ENCODE data around the gene IL17C.

The IL17C gene

DNA sequence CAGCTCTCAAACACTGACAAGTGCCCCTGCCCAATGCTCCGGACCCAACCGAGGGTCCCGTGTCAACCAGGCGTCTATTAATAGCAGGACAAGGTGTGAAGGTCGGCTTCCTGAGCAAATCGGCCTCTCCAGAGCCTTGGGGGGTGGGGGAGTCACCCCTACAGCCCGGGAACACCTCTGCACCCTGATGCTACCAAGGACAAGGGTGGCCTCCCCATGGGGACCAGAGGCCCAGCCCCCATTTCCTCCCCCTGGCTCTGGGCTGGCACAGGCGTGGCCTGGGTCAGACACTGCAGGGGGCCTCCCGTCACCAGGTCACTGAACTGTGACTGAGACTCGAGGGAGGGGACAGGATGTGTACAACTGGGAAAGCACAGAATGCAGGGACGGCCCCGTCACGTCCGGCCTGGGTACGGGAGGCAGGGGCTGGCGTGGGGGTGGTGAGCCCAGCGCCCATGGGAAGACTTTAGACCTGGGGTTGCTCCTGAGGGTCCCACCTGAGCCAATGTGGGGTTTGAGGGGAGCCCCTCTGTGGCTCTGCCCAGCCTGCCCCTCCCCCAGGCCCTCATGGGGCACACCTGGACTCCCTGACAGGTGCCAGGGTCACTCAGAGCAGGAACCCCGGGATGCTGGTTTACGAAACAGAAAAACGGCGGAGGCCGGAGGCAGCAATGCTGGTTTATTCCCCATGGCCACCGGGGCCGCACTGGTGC, 13.1 kb downstream of the IL17C start:
- Histone ChIP-seq H3K4me3 (peak overlapping the region; percentile 99), H3K27ac (peak overlapping the region in 1 of 2 donors; percentile 89)
- TF ChIP-seq, protein P1, sequence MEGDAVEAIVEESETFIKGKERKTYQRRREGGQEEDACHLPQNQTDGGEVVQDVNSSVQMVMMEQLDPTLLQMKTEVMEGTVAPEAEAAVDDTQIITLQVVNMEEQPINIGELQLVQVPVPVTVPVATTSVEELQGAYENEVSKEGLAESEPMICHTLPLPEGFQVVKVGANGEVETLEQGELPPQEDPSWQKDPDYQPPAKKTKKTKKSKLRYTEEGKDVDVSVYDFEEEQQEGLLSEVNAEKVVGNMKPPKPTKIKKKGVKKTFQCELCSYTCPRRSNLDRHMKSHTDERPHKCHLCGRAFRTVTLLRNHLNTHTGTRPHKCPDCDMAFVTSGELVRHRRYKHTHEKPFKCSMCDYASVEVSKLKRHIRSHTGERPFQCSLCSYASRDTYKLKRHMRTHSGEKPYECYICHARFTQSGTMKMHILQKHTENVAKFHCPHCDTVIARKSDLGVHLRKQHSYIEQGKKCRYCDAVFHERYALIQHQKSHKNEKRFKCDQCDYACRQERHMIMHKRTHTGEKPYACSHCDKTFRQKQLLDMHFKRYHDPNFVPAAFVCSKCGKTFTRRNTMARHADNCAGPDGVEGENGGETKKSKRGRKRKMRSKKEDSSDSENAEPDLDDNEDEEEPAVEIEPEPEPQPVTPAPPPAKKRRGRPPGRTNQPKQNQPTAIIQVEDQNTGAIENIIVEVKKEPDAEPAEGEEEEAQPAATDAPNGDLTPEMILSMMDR (IDR thresholded peaks at IDR 0.05): no peak
- no peak for DNase-seq (ENCODE audit: low spot score)

DNA sequence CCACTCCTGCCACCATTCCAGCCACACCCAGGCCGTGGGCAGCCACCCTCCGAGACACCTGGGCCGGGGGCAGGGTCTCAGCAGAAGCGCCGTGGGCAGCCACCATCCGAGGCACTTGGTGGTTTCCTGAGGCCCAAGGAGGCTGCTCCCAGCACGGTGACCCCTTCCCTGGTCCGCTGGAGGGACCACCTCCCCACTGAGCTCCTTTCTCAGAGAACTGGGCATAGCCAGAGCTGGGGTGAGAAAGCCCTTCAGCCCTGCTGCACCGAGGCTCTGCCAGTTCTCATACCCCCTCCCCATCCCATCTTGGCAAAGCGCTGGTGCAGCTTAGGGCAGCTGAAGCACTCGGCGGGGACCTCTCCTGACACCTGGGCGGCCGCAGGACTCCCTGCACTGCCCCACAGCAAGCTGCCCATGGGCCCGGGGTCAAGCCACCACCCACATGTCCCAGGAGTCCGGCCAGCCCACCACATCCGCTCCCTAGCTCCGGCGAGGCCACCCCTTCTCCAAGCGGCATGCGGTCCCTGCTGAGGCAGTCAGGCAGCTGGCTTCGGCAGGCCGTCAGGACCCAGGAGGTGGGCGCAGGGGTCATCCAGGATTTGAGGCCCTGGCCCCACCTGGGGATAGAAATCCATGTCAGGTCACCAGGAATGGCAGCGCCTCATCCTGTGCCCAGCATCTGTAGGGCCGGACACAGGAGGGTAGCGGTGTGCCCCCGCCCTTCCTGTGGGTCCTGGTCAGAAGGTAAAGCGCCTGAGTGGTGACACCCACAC, 13.8 kb downstream of the IL17C start:
- DNase-seq (ENCODE audit: low spot score): no peak

DNA sequence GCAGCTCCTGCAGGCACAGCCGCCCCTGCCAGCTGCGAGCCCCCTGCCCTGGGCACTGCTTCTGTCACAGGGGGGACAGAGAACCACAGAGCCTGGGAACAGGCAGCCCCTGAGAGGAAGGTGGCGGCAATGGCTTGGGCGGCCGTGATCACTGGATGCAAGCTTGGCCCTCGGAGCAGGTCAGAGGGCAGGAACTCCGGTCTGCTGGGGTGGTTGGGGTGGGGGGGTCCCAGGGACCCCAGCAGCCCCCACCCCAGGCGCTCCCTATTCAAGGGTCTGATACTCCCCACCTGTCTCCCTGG, 14.3 kb downstream of the IL17C start:
- TF ChIP-seq, protein P1 (IDR thresholded peaks at IDR 0.05): no peak
- DNase-seq (ENCODE audit: low spot score): no peak
- H3K4me3 ChIP-seq: no peak overlapping the region
- no peak overlapping the region for H3K27ac ChIP-seq

More for the DNA sequence above, 13.8 kb downstream of the IL17C start:
- TF ChIP-seq, protein P1 (IDR thresholded peaks at IDR 0.05): no peak
- Histone ChIP-seq H3K27ac (peak overlapping the region in 1 of 2 donors; percentile 89), H3K4me3 (no peak overlapping the region)

DNA sequence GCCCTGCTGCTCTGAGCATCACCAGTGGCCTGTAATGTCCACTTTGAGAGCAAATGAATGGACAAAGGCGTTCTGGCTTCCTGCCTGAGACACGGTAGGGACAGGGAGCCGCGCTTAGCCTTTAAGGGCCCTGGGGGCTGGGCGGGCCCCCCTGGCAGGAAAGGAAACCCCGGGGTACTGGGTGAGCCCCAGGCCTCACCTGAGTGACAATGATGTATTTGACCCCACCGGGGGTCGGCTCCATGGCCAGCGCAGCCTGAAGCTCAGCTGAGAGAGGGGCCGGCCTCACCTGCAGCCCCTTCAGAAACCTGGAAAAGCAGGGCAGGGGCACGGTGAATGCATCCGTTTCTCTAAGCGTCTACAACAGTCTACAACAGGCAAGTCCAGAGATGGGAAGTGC, 14.7 kb downstream of the IL17C start:
- DNase-seq (ENCODE audit: low spot score): no peak
- no peak overlapping the region for H3K4me3 ChIP-seq
- TF ChIP-seq, protein P1 (IDR thresholded peaks at IDR 0.05): no peak
- H3K27ac ChIP-seq: no peak overlapping the region

DNA sequence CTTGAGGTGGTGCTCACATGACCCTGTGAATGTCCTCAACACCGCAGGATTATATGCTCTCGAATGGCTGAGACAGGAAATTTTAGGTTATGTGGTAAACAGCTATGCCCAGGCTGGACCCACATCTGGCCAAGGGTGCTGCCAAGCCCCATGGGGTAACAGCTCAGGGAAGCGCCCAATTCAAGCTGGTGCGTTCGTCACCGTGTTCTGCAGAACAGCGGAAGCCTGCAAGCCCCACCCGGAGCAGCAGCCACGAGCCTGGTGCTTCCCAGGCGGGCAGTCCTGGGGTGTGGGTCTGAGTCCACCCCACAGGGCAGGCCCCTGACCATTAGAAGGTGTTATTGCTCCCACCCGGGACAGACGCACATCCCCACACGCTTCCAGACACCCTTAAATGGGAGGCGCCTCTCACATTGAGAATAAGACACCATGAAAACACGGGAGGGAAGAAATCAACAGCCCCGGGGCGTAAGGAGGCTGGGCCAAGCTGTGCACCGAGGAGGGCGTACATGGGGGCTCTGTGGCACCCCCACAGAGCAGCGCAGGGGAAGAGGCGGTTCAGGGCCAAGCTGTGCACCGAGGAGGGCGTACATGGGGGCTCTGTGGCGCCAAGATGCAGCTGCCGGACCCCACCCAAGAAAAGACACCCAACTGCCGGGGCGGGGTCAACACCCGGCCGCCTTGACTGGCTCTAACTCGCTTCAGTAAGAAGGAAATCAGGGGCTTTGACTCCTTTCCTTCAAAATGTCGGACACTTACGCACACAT, 15.4 kb downstream of the IL17C start:
- Histone ChIP-seq H3K27ac (no peak overlapping the region), H3K4me3 (no peak overlapping the region)
- TF ChIP-seq, protein P1 (IDR thresholded peaks at IDR 0.05): no peak
- DNase-seq (ENCODE audit: low spot score): no peak

DNA sequence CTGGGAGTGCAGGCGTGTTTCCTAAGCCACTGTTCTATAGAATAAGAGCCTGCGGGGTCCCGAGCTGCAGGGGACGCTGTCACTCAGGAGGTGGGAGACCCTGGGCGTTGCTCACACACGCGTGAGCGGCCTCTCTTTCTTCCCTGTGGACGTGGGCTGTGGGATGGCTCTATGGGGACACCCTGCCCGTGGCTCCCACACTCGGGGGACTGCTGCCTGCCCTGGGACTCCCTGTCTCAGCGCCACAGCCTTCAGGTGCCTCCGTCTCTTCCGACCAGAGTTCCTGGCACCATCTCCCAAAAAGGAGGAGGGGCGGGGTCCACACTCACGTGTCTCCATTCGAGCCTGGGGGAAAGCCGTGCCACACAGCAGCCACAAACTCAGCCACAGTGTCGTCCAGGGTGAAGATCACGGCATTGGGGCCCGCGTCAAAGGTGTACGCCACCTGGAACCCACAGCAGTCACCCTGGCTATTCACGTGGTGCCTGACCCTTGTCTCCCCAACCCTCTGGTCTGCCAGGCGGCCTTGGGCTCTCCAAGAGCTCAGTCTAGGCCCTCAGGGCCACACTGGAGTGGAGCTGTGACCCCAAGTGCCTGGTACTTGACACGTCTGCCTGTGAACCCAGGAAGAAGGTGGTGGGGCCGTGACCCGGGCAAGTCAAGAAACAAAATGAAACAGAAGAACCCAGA, 16.1 kb downstream of the IL17C start:
- no peak overlapping the region for H3K4me3 ChIP-seq
- DNase-seq (ENCODE audit: low spot score): no peak
- TF ChIP-seq, protein P1 (IDR thresholded peaks at IDR 0.05): no peak
- no peak overlapping the region for H3K27ac ChIP-seq

Data from coronary artery (tissue), 2 donors.